A673 (cell line): ENCODE results near the gene SHISA9.

ENCODE experiments used
- EZH2 ChIP-seq: fragments of 200-600 bp; sonication (generic); IDR thresholded peaks from 2 replicates; pipeline ENCODE4 v1.6.1; 2017; ENCODE audit warnings: borderline replicate concordance, low read depth, mild to moderate bottlenecking, mixed read lengths, antibody characterized with exemption, low read length; ENCODE audit not compliant: poor library complexity, severe bottlenecking
- TF ChIP-seq, protein P1 (sequence below): fragments of 300-800, 200-600 bp; sonication (generic); conservative IDR thresholded peaks from 2 replicates; pipeline ENCODE4 v1.5.1; 2017; ENCODE audit warnings: low read depth, mild to moderate bottlenecking, antibody characterized with exemption, low read length, moderate library complexity, mixed read lengths

DNA sequence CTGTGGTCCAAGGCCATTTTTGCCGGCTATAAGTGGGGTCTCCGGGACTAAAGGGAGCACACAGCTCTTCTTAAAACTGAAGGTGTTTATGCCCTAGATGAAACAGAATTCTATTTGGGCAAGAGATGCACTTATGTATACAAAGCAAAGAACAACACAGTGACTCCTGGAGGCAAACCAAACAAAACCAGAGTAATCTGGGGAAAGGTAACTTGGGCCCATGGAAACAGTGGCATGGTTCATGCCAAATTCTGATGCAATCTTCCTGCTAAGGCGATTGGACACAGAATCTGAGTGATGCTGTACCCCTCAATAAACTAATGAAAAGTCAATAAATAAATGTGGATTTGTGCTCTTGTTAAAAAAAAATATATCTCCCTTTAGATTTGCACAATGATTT is 20.2 kb upstream of the SHISA9 start:
- TF ChIP-seq EZH2: no peak
- TF ChIP-seq, protein P1, sequence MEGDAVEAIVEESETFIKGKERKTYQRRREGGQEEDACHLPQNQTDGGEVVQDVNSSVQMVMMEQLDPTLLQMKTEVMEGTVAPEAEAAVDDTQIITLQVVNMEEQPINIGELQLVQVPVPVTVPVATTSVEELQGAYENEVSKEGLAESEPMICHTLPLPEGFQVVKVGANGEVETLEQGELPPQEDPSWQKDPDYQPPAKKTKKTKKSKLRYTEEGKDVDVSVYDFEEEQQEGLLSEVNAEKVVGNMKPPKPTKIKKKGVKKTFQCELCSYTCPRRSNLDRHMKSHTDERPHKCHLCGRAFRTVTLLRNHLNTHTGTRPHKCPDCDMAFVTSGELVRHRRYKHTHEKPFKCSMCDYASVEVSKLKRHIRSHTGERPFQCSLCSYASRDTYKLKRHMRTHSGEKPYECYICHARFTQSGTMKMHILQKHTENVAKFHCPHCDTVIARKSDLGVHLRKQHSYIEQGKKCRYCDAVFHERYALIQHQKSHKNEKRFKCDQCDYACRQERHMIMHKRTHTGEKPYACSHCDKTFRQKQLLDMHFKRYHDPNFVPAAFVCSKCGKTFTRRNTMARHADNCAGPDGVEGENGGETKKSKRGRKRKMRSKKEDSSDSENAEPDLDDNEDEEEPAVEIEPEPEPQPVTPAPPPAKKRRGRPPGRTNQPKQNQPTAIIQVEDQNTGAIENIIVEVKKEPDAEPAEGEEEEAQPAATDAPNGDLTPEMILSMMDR: no peak
